HEK293 (cell line): ENCODE measurements around the gene RCHY1.
"Not testable (repeated sequence)": the region's sequence is repeated elsewhere in the genome, so short reads cannot be mapped to it uniquely, and the experiment has no call there.

Experiments used
- CTCF ChIP-seq: fragments of 450-650 bp; formaldehyde crosslinking; IDR thresholded peaks from 2 replicates; pipeline ENCODE4 v1.5.1; 2016; ENCODE audit warnings: missing biosample characterization, missing genetic modification characterization
- OSR2 ChIP-seq: fragments of 450-650 bp; formaldehyde crosslinking; IDR thresholded peaks from 2 replicates; pipeline ENCODE4 v1.5.1; 2016; ENCODE audit warnings: missing biosample characterization, missing genetic modification characterization
- PRDM2 ChIP-seq: fragments of 450-650 bp; formaldehyde crosslinking; IDR thresholded peaks from 2 replicates; pipeline ENCODE4 v1.5.1; 2016; ENCODE audit warnings: missing biosample characterization, missing genetic modification characterization, borderline replicate concordance
- TRIM28 ChIP-seq: IDR thresholded peaks from 2 replicates; pipeline ENCODE4 v1.6.1; 2011; ENCODE audit warnings: low read length, control low read depth, borderline replicate concordance
- ZBTB7A ChIP-seq: fragments of 450-650 bp; formaldehyde crosslinking; IDR thresholded peaks from 2 replicates; pipeline ENCODE4 v1.5.1; 2016; ENCODE audit warnings: low read depth, missing biosample characterization, missing genetic modification characterization
- ZNF146 ChIP-seq: fragments of 450-650 bp; formaldehyde crosslinking; IDR thresholded peaks from 2 replicates; pipeline ENCODE4 v1.5.1; 2016; ENCODE audit warnings: missing biosample characterization, missing genetic modification characterization
- ZNF169 ChIP-seq: fragments of 450-650 bp; formaldehyde crosslinking; IDR thresholded peaks from 2 replicates; pipeline ENCODE4 v1.5.1; 2016; ENCODE audit warnings: missing biosample characterization, missing genetic modification characterization
- ZNF416 ChIP-seq: fragments of 450-650 bp; formaldehyde crosslinking; IDR thresholded peaks from 2 replicates; pipeline ENCODE4 v1.5.1; 2016; ENCODE audit warnings: missing biosample characterization, missing genetic modification characterization
- ZNF514 ChIP-seq: fragments of 450-650 bp; formaldehyde crosslinking; IDR thresholded peaks from 2 replicates; pipeline ENCODE4 v1.5.1; 2016; ENCODE audit warnings: missing biosample characterization, missing genetic modification characterization
- ZNF660 ChIP-seq: fragments of 450-650 bp; IDR thresholded peaks from 2 replicates; pipeline ENCODE4 v1.5.1; 2018; ENCODE audit warnings: missing biosample characterization, mild to moderate bottlenecking, missing genetic modification characterization
- ZNF701 ChIP-seq: fragments of 450-650 bp; formaldehyde crosslinking; IDR thresholded peaks from 2 replicates; pipeline ENCODE4 v1.5.1; 2016; ENCODE audit warnings: missing biosample characterization, missing genetic modification characterization

GRCh38 chr4:75537308-75537707, 23.1 kb upstream of the RCHY1 start:
- not testable (repeated sequence) for TF ChIP-seq CTCF (tag by site-specific recombination); OSR2; ZNF146 (tag by site-specific recombination); ZNF514 (tag by site-specific recombination); ZNF169 (tag by site-specific recombination); ZNF416 (tag by site-specific recombination); TRIM28; ZBTB7A (tag by site-specific recombination); ZNF660 (tag by site-specific recombination); PRDM2 (tag by site-specific recombination); ZNF701
